DMS153 treated with DMSO at 0.1 percent for 48 hours (cell line): ENCODE data around the gene TMEM74B.

Source experiments
- DNase-seq: peaks from one replicate; lab custom pipeline; 2025; ENCODE audit not compliant: unreplicated experiment; lab: John Stamatoyannopoulos, UW

The TMEM74B gene

GRCh38 chr20:1205802-1206201 lies 21.0 kb upstream of the TMEM74B start:
- no peak for DNase-seq

GRCh38 chr20:1204576-1204975 lies 19.8 kb upstream of the TMEM74B start:
- DNase-seq, result no peak

- DNase-seq, result no peak
Observed at GRCh38 chr20:1204113-1204512, 19.3 kb upstream of the TMEM74B start.

GRCh38 chr20:1203630-1204029 lies 18.8 kb upstream of the TMEM74B start:
- DNase-seq, result no peak

GRCh38 chr20:1202762-1203504 lies 18.2 kb upstream of the TMEM74B start, which contains the start of gene C20orf202:
Gene C20orf202 (plus strand): TSS chr20:1203454. CDS start chr20:1203586, 132 bp downstream.
- DNase-seq, result no peak

GRCh38 chr20:1199964-1200363 lies 15.2 kb upstream of the TMEM74B start:
- DNase-seq, result no peak

GRCh38 chr20:1199212-1199873 lies 14.6 kb upstream of the TMEM74B start:
- DNase-seq, result no peak

- DNase-seq, result no peak
Observed at GRCh38 chr20:1198751-1199150, 14.0 kb upstream of the TMEM74B start.

GRCh38 chr20:1197801-1198200 lies 13.0 kb upstream of the TMEM74B start:
- no peak for DNase-seq

- DNase-seq, result no peak
Observed at GRCh38 chr20:1196634-1197033, 11.9 kb upstream of the TMEM74B start.

GRCh38 chr20:1195226-1195625 lies 10.4 kb upstream of the TMEM74B start:
- no peak for DNase-seq

- DNase-seq, result no peak
Observed at GRCh38 chr20:1191299-1191698, 6.5 kb upstream of the TMEM74B start.

GRCh38 chr20:1190847-1191246 lies 6.1 kb upstream of the TMEM74B start:
- no peak for DNase-seq

- DNase-seq, result no peak
Observed at GRCh38 chr20:1189827-1190226, 5.0 kb upstream of the TMEM74B start.

- DNase-seq, result no peak
Observed at GRCh38 chr20:1188347-1188746, 3.6 kb upstream of the TMEM74B start.

- no peak for DNase-seq
Observed at GRCh38 chr20:1187605-1188171, 2.9 kb upstream of the TMEM74B start.

- no peak for DNase-seq
Observed at GRCh38 chr20:1186367-1186991, 1.7 kb upstream of the TMEM74B start.

GRCh38 chr20:1185790-1186334 lies 1.1 kb upstream of the TMEM74B start:
- peak; percentile 8 for DNase-seq

- DNase-seq, result no peak
Observed at GRCh38 chr20:1185316-1185741, 548 bp upstream of the TMEM74B start.

GRCh38 chr20:1184260-1184637 lies 532 bp downstream of the TMEM74B start:
- no peak for DNase-seq

GRCh38 chr20:1183153-1183552 lies 1.6 kb downstream of the TMEM74B start:
- no peak for DNase-seq
